HG03558 (cell line): ENCODE results near the gene KDM6B.

Experiments used
- ATAC-seq: cut with Tn5 transposase; IDR thresholded peaks from one replicate; pipeline ENCODE4 v1.9.1; 2021; ENCODE audit warnings: moderate number of reproducible peaks; ENCODE audit not compliant: unreplicated experiment; ENCODE audit errors: extremely low read depth

Gene KDM6B

DNA sequence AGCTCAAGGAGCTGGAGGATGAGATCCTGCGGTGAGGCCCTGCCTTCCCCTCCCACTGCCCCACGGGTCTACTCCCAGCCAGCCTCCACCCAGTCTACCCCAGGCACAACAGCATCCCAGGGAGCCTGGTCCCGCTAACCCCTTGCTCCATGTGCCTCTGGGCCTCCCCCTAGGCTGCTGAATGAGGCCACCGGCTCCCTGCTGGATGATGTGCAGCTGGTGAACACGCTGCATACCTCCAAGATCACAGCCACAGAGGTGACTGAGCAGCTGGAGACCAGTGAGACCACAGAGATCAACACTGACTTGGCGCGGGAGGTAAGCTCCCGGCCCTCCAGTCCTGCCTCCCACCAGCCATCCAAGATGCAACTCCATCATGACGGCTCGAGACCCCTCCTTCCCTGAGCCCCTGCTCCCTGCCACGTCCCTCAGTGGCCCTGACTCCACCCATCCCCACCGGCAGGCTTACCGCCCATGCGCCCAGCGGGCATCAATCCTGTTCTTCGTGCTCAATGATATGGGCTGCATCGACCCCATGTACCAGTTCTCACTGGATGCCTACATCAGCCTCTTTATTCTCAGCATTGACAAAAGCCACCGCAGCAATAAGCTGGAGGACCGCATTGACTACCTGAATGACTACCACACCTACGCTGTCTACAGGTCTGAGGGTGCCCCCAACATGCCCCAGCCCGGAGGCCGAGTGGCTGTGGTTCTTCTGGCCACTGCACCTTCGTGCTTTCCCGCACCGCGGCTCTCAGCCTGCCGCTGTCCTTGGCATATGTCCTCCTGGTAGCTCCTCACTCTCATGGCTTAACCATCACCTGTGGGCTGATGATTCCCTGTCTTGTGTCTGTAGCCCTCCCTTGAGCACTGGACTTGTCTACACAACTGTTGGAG lies 15.0 kb upstream of the KDM6B start:
- no peak for ATAC-seq

DNA sequence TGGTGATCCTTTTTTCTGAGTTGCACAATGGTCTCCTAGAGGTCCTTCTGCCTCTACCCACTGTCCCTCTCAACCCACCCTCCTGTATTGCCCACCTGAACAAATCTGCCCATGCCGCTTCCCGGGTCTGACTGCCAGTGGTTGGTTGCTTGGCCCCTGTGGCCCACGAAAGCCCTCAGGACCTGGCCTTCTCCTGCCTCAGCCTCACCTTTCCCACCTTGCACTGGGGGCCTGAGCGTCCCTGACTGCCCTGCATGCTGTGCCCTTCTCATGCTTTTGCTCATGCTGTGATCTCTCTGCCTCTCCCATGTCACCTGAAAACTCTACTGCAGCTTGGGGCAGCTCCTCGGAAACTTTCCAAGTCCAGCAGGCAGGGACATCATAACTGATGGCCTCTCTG lies 13.8 kb upstream of the KDM6B start:
- no peak for ATAC-seq

DNA sequence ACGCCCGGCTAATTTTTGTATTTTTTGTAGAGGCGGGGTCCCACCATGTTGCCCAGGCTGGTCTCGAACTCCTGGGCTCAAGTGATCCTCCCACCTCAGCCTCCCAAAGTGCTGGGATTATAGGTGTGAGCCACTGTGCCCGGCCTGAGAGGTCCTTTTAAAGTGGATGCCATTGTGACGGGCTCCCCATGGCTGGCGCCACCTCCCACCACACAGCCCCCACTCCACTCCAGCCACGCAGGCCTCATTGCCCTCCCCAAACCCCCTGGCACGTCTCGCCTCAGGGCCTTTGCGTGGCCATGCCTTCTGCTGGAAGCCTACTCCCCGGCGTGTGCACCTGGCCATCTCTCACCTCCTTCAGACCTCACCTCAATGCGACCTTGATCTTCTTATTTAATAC lies 11.9 kb upstream of the KDM6B start:
- ATAC-seq: no peak

GRCh38 chr17:7823581-7824001 lies 10.4 kb upstream of the KDM6B start:
- ATAC-seq: no peak

GRCh38 chr17:7824021-7824924 lies 9.7 kb upstream of the KDM6B start:
- no peak for ATAC-seq

GRCh38 chr17:7825206-7825990 lies 8.6 kb upstream of the KDM6B start:
- no peak for ATAC-seq

DNA sequence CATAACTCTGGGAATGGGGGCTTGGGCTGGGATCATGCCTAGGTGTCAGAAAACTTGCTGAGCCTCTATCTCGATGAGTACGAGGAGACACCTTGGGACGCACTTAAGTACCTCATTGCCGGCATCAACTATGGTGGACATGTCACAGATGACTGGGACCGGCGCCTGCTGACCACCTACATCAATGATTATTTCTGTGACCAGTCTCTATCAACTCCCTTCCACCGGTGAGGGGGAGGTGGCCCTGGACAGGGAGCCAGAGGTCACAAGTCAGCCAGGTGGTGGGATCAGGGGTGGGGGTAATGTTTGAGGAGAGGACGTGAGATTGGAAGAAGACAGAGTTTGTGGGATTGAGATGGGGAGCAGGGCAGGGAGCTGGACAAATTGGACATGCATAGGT lies 3.4 kb upstream of the KDM6B start:
- no peak for ATAC-seq

- ATAC-seq: no peak
Observed at GRCh38 chr17:7831233-7831632, 2.8 kb upstream of the KDM6B start.

DNA sequence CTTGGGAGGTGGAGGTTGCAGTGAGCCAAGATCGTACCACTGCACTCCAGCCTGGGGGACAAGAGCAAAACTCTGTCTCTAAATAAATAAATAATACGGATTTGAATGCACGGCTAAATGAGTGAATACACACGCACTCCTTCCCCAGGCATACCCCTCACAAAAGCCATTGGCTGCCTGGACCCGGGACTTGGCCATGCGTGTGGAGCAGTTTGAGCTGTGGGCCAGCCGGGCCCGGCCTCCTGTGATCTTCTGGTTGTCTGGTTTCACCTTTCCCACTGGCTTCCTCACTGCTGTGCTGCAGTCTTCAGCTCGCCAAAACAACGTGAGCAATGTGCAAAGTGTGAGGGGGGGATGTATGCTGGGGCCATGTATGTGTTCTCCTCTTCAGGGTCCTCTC lies 1.6 kb upstream of the KDM6B start:
- ATAC-seq: no peak

DNA sequence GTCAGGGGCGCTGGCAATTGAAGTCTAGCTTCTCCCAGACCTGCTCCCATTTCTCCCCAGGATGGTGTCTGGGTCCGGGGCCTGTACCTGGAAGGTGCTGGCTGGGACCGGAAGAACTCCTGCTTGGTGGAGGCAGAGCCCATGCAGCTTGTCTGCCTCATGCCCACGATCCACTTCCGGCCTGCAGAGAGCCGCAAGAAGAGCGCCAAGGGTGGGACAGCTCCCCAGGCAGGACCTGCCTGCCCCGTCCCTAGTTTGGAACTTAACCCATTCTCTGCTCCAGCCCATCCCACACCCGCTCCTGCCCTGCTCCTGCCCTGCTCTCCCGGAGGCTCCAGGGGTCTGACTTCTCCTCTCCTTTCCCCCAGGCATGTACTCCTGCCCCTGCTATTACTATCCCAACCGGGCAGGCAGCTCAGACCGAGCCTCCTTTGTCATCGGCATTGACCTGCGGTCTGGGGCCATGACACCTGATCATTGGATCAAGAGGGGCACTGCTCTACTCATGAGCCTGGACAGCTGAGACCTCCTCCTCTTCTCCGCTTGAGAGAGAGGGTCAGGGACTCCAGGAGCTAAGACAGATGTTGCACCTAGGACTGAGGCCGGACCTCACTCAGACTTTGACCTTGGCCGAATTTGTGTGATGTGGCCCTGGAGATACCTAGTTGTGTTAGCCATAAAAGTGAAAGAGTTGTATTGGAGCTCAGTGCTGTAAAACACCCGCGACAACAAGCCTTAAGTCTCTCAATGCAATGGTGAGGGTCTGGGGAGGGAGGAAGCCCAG lies 814 bp upstream of the KDM6B start:
- no peak for ATAC-seq

DNA sequence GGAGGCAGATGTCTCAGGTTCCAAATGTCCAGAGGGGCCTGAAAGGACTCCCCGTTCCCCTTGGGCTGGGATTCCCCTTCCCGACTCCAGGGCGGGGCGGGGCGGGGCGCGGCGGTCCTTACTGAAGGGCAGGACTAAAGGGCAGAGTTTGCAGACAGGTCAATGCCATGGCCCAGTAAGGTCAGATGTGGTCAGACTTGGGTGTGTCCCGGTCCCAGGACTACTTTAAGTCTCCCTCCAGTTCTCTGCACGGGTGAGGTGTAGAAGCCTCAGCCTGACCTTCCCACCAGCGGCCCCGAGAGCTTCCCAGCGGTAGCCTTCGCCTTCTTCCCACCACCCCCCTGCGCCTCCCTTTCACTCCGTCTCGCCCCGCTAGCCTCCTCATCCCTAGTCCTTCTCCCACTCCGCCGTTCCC lies 532 bp downstream of the KDM6B start:
- no peak for ATAC-seq

- no peak for ATAC-seq
Observed at GRCh38 chr17:7834957-7835813, 1.2 kb downstream of the KDM6B start.

- no peak for ATAC-seq
Observed at GRCh38 chr17:7835814-7836595, 2.0 kb downstream of the KDM6B start.

DNA sequence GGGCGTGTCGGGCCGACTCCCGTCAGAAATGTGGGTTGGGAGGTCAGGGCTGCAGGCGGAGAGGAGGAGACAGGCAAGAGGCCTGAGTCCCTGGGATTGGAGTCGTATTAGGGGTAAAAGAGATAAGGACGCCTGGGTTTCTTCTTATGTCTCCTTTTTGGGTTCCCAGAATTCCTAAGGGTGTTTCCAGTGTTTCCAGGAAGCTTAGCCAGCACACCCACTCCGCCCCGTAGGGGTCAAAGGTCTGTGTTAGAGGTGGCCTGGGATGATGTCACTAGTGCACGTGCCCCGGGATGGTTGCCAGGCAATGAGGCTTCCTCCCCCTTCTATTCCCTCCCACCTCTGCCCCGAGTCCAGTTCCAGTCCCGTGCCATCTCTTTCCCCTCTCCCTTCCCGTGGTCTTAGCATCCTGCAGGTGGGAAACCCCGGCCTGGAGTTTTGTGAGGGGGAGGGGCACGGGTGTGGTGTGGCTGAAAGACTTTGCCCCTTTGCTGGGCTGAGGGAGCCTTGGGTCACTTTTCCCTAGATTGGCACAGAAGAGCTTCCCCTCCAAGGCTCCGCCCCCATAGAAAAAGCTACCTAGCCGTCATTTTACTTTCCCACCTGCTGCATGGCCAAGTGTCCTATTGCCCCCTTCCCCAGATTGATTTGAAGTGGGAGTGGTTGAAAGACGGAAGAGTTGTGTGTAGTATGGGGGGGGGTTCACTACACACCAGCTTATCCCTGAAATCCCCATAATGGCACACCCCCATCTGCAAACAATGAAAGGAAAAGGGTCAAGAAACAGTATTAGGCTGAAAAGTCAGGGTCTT lies 2.8 kb downstream of the KDM6B start:
- ATAC-seq: no peak

GRCh38 chr17:7837408-7838088 lies 3.5 kb downstream of the KDM6B start:
- no peak for ATAC-seq
